NCI-H187 treated with DMSO at 0.1 percent for 48 hours (cell line): Measurements from ENCODE around the gene ANO3.
"Not testable (repeated sequence)": the region's sequence is repeated elsewhere in the genome, so short reads cannot be mapped to it uniquely, and the experiment has no call there.

ENCODE experiments used
- DNase-seq: peaks from one replicate; lab custom pipeline; 2025; lab: John Stamatoyannopoulos, UW

The ANO3 gene

DNA sequence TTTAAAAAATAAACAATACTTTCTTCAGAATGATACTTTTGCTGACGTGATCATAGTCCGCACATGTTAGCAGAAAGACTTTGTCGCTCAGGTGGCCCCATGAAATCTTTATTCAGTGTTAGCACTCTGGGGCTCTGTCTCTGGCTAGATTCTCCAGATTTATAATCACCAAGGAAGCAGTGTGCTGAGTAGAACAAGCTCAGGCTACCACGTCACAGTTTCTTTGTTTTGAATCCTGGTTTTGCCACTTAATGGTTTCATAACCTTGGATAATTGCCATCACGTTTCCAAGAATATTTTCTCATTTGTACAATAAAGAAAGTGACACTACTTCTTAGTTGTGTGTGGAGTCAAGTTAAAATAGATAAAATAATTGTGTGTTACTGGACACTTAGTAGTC, 244.0 kb downstream of the ANO3 start:
- no peak for DNase-seq

DNA sequence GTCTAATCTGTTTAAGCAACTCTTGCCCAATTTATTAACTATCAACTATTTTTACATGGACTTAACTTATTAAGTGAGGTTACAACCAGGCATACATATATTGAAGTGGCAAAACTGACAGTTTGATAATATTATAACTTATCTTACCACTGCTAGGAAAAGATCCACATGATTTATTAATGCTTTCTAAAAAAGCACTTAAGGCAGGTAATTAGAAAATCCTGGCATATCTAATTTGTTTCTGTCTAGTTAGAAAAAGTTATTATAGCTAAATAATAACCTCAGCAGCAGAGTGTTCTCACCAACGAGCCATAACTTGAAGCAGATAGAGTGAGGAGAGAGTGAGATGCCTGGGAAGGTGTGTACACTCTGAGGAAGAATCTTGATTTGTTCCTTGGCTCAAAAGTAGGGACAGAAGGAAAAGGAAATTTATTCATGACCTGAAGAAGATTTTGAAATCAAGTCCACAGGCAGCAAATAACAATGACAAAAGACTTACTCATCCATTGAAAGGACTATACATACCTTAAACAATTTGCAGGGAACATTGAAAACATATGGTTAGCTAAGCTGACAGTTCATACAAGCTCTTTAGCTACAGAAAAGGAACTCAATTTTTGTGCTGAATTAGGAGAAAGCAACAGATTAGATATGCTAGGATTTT, 247.2 kb downstream of the ANO3 start:
- DNase-seq: no peak

DNA sequence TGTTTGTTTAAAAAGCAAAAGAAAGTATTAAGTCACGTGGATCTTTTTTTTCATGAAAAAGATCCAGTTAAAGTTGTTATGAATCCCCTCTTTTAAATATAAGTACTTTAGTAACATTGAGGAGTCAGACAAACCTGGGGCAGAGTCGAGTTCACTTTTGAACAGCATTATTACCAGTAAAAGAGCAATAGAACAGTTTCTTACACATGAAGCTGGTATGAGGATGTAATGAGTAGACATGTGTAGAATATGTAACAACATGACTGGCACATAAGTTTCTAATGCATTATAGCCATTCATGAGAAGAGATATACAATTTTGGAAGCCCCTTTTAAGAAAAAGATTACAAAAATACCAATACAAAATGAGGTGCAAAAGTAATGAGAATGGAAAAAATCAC, 247.8 kb downstream of the ANO3 start:
- no peak for DNase-seq

DNA sequence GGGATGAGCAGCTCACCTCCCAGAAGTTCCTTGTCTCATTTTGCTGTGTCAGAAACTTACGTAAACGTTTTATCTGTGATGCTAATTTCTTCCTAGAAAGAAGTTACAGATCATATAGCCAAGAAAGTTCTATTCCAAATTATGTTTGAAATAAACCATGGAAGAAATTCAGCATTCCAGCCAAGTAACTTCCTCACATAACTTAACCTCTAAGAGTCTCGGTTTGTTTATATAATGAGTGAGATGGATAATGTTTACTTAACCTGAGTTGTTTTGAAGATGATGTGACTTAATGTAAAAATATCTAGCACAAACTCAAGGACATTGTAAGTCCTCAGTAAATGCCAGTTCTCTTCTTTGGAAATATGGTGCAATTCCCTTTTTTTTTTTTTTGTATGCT, 249.0 kb downstream of the ANO3 start:
- no peak for DNase-seq

DNA sequence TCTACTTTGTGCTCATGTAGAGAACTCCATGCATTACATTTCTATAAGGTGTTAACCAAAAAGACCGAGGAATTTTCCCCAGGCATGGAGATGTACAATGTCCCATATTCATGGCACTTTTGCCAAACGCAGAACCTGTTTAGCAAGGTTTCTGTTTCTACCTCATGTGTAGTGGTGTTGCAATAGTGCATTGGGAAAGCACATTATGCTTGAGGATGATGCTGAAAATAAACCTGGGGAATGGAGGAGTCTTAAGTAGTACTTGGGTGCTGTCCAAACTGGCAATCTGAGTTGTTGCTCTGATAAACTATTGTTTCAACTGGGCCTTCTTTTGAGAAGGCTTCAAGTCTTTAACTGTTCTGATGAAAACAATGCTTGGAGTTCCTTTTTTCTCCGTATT, 251.6 kb downstream of the ANO3 start:
- DNase-seq: no peak

DNA sequence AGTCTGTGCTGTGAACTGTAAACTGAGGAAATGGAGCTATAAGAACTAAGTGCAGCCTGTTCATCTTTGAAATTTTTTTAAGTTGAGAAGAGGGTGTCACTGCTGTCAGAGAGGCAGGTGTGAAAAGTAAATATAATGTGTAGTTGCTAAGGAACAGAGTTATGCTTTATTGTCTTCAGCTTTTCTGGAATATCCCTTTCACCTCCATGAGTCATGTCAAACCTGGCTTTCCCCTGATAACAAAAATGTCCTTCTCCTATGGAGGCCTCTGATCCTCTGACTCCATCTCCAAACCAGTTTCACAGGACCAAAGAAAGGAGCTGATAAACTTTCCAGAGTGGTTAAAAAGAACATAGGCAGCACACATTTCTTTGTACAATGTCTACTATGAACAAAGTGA, 252.9 kb downstream of the ANO3 start:
- DNase-seq: no peak

DNA sequence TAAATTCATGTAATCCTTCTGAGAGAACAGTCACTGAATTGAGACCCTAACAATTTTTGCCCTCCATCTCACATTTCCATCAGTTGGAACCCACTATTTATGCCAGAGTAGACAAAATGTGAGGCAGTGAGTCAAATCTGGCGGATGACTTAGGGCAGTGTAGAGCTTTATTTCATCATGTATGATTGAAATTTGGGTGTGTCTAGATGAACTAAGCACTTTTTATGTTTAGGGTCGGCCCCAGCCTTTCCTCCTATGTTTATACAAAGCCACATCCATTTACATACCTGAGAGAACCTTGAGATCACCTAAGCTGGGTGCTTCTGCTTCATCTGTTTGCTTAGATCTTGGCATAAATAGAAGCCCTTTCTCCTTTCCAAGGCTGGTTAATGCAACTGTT, 255.1 kb downstream of the ANO3 start:
- no peak for DNase-seq

DNA sequence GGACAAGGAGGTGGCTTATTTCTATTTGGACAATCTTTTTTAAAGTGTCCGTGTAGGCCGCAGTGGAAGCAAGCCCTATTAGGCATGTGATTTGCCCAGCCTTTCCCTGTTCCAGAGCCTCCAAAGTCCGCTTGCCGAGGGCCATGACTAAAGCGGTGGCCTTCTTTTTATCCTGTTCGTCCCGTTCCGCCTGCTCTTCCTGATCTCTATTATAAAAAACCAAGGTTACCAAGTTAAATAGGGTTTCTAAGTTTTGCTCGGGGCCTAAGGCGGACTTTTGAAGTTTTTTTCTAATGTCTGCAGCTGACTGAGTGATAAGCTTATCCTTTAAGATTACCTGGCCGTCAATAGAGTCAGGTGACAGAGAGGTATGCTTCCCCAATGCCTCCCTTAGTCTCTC, 261.8 kb downstream of the ANO3 start:
- no peak for DNase-seq

DNA sequence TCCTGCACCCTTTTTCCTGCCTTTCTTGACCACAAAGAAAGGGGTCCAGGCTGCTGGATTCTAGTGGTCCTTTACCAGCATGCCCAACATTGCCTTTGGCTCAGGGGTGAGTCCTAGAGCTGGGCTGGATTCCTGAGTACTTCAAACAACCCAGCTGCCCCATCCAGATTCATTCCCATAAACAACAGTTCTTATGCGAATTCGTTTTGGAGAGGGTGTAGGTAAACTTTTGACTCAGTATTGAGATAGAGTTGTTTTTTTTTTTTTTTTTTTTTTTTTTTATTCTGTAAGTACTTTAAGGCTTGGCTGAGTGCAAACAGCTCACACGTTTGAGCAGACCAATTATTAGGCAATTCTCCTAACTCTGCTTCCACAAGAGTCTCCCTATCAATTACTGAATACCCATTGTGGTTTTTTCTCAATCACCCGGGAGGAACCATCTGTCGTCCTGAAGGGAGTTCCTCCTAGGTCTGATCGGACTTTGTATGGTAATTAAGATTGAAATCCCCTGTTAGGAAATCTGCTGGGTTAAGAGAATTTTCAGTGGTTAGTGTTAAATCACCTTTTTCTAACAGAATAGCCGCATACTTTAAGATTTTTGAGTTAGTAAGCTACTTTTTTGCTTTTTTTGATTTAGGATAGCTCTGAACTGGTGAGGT, 263.4 kb downstream of the ANO3 start:
- DNase-seq: not testable (repeated sequence)

DNA sequence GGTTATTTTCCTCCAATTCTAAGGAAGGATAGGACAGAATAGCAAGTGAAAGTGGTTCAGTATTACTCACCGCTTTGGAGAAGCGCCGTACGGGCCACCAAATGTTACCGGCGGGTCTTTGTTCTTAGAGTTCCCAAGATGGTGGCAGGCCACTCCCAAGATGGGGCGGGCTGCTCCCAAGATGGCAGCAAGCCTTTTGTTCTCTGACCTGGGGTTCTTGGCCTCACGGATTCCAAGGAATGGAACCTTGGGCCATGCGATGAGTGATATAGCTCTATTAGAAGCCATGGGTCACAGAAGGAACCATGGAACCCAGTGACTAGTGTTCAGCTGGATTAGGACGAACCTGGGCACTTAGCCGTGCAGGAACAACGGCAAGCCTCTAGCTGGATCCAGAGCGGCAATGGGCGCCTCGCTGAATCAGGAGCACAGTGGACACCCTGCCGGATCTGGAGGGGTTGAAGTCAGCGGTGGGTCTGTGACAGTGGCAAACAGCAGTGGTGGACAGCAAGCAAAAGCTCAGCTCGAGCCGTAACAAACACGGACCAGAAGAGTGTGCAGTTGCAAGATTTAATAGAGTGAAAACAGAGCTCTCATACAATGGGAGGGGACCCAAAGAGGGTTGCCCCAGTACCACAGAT, 265.2 kb downstream of the ANO3 start:
- not testable (repeated sequence) for DNase-seq

DNA sequence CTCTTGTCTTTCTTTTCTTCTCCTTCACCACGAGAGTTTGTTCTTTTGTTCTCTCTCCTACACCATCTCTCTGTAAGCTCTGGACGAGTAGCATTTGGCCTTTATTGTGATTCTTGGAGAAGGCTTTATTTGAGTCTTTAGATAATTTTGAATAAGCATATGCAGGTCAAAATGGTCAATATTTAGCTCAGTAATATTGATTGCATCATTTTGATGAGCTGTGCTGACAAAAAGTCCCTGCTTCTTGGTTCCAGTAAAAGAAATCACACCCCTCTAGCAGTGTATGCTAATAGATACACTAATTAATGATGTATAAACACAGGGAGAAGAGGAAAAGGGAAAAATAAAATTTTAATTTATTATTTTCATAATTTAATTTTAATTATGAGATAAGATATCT, 266.0 kb downstream of the ANO3 start:
- DNase-seq: no peak

DNA sequence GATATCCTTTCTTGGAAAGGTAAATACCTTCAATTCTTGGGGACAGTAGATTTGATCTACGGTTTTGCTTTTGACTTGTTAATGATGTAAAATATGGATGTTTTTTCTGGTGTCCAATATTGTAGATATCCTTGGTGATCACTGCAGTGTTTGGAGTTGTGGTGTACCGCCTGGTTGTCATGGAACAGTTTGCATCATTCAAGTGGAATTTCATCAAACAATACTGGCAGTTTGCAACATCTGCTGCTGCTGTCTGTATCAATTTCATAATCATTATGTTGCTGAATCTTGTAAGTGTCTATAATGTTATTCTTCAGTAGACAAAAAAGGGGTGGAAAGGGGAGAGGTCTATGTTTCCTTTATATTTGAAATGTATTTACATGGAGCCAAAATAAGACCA, 267.5 kb downstream of the ANO3 start:
- no peak for DNase-seq

DNA sequence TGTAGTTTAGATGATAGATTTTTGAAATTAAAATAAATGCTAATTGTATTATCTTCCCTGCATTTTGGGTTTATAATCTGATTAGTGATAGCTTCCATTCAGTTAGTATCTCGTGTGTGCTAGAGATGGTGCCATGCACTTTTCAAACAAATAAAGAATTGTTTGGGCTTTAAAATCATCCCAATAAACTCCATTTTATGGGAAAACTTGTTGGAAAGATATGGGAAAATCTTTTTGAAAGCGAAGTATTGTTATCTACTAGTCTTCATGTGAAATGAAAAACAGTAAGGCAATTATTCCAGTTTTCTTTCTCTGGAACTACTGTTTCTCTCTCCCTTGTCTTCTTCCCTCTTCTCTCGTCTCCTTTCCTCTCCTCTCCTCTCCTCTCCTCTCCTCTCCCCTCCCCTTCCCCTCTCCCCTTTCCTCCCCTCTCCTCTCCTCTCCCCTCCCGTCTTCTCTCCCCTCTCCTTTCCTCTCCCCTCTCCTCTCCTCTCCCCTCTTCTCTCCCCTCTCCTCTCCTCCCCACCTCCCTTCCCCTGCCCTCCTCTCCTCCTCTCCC, 268.0 kb downstream of the ANO3 start:
- no peak for DNase-seq

DNA sequence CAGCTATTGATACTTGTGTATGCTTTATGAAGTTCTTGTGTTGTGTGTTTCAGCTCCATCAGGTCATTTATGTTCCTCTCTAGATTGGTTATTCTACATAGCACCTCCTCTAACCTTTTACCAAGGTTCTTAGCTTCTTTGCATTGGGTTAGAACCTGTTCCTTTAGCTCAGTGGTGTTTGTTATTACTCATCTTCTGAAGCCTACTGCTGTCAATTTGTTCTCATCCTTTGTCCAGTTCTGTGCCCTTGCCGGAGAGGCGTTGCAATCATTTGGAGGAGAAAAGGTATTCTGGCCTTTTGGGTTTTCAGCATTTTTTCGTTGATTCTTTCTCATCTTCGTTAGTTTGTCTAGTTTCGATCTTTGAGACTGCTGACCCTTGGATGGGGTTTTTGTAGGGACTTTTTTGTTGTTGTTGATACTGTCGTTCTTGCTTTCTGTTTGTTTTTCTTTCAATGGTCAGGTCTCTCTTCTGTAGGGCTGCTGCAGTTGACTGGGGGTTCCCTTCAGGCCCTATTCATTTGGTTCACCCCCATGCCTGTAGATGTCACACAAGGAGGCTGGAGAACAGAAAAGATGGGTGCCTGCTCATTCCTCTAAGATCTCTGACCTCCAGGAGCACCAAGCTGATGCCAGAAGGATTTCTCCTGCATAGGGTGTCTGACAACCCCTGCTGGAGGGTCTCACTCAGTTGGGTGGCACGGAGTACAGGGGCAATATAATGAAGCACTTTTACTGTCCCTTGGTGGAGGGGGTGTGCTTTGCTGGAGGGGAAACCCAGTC, 276.0 kb downstream of the ANO3 start:
- no peak for DNase-seq

DNA sequence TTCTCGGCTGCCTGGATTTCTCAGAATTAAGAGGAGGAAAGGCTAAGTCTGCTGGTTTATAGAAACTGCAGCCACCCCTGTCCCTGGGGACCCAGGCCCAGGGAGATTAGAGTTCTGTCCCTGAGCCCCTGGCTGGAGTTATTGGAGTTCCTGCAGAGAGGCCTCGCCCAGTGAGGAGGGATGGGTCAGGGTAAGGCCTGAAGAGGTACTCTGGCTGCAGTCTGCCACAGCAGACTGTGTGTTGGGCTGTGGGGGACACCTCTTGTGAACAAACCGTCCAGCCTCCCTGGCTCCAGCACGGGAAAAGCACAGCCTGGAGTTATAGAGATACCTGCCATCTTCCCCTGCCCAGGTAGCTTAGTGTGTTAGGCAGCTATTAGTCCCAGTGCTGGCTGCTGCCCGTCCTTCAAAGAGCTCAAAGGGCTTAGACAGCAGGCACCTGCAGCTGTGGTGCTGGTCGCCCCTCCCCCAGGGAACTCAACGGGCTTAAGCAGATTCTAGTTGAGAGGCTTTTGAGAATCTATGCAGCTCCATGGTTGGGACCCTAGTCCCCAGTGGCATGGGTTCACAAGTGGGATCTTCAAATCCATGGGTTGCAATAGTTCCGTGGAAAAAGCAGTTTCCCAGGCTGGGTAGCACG, 276.7 kb downstream of the ANO3 start:
- DNase-seq: no peak

DNA sequence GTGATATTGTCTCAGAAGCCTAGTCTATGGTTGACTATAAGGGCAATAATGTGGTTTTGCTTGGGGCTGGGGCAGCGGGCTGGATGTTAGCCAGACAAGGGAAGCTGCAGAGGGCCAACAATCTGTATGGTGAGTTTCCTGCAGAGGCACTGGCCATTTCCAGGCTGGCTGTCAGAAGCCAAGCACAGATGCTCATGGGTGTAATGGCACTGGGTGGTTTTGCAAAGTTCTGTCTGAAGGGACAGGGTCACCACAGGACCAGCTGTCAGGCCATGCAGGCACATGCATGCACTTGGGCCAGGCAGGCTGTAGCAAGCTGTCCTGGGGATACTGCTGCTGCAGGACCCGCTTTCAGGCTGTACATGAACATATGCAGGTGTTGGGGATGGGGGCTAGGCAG, 281.8 kb downstream of the ANO3 start:
- DNase-seq: no peak

DNA sequence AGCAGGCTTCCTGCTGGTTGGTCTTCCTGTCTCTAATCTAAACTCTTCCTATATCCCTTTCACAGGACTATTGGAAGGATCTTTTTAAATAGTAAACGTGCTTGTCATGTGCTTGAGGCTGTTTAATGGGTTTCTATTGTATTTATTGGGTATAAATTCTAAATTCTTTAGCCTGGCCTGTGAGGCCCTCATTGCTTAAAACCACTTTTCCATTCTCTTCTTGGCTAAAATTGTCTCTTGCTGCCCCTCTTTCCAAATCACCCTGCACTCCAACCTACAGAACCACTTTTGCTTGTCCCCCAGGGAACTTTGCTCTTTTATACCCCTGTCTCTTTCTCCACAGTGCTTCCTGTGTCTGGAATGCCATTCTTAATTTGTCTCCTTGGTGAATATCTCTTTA, 286.5 kb downstream of the ANO3 start:
- no peak for DNase-seq

DNA sequence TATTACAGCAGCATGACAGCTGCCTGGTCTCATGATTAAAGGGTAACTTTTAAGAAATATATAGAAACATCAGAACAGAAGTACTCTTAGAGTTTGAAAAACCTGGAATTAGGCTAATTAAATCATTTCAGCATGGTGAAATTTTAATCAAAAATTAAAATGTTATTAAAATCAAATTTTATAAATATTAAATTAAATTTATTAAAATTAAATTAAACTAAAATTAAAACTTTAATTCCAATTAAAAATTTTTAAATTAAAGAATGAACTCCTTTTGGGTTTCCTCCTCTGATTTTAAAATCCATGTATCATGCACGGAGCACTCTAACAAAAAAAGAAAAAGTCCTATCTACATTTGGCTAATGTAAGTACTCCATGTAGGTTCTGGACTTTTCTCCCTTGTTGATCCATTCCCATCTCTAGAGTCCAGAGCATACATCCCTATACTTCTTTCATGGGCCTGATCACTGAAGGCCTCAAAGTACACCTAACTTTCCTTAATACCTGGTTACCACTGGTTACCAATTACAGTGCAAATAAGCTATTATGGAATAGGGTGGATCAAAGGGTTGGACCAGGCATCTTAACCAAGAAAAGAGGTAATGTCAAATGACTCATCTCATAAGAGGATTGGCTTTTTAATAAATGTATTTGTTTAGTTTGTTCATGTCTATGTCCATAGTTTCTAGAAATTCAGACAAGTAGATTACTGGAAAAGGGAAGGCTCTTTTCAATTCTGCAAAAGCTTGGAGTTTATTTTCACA, 288.5 kb downstream of the ANO3 start:
- no peak for DNase-seq

DNA sequence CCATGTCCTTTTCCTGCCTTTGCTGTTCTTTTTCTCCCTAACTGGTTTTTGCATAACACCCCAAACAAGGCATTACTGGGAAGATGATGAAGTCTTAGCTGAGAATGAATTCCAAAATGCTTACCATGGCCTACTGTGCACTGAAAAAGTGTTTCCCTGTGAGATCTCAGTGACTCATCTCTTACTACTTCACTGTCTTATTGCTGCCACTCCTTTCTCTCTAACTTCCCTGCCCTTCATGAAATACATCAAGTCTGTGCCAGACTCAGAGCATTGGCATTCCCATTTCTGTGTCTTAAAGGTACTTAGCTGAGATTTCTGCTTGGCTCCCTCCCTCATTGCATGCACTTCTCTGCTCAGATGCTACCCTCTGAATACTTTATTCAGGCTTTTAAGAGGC, 289.2 kb downstream of the ANO3 start:
- no peak for DNase-seq

DNA sequence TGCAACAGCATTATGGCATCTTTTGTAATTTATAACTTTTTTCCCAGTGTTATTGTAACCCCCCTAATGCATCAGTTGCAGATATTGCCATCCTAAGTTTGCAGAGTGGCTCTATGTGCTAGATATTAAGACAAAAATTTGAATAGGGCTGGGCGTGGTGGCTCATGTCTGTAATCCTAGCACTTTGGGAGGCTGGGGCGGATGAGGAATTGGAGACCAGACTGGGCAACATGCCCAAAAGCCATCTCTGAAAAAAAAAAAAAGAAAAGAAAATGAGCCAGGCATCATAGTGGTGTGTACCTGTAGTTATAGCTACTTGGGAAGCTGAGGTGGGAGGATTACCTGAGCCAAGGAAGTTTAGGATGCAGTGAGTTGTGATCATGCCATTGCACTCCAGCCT, 290.3 kb downstream of the ANO3 start:
- DNase-seq: no peak

DNA sequence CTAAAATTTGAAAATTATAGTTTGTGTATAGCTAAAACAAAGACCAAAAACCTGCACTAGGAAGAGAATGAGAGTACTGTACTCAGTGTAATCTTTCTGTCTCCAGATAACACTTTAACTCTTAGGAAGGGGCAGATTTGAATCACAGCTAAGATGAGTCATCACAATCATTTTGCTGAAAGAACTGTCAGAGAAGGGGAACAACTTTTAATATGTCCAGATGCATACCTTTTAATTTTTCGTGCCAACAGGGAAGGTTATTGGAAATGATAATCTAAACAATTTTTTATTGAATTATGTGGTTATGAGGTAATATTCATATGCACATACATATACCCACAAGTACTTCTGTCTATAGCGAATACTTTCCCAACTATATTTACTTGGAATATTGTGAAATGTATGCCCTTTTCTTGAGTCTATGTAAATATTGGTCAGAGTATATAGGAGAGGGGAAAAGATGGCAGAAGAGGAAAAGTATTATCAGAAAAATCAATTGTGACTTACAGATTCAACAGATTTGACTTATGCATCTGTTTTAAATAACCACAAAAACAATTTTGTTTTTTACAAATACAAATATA, 291.2 kb downstream of the ANO3 start:
- no peak for DNase-seq
